Left ventricle myocardium inferior (tissue), 1 donor: ENCODE measurements around the gene SYCN. TPM values are rescaled to one million over a fixed set of nuclear protein-coding genes. Genes with fewer than 3 reads are reported as not detected.

Source experiments
- DNase-seq: peaks from one replicate; pipeline ENCODE4 v3.0.0-alpha.2; 2020
- H3K27ac ChIP-seq: fragments of 200-600 bp; replicated peaks from 2 replicates; pipeline ENCODE4 v1.8.0; 2021
- H3K27me3 ChIP-seq: fragments of 200-600 bp; 2 replicates; pipeline ENCODE4 v1.8.0; 2021; ENCODE audit warnings: low read depth
- H3K36me3 ChIP-seq: fragments of 200-600 bp; 2 replicates; pipeline ENCODE4 v1.8.0; 2021
- H3K4me1 ChIP-seq: fragments of 200-600 bp; 2 replicates; pipeline ENCODE4 v1.8.0; 2021
- H3K4me3 ChIP-seq: fragments of 200-600 bp; 2 replicates; pipeline ENCODE4 v1.8.0; 2021; ENCODE audit warnings: mild to moderate bottlenecking, moderate library complexity
- H3K9me3 ChIP-seq: fragments of 200-600 bp; replicated peaks from 2 replicates; pipeline ENCODE4 v1.8.0; 2021
- CTCF ChIP-seq: fragments of 200-600 bp; IDR thresholded peaks from 2 replicates; pipeline ENCODE4 v1.8.0; 2021; ENCODE audit warnings: antibody characterized with exemption, mild to moderate bottlenecking, borderline replicate concordance
- intact Hi-C: fragments of 100-400 bp; cut with micrococcal nuclease; formaldehyde crosslinking; loops from one replicate; pipeline ENCODE4 v1.11.0; 2022
- total RNA-seq: library from RNA; stranded (reverse); fragmentation: NEBNext Ultra II Directional; extraction: Animal tissue kit (Norgen Biotek cat#: 25700); gene quantifications from one replicate; pipeline ENCODE4 v1.2.1, GENCODE V29; 2021
- donor health status: DM: no; HTN: yes; CAD: no; lungs with severe emphysema.

The SYCN gene
- total RNA-seq, 1 donor from 2014 or later, result not detected

GRCh38 chr19:39240421-39240820 lies 36.4 kb upstream of the SYCN start:
- no peaks in the 10 kb centered on the region for H3K36me3 ChIP-seq
- no peaks in the 10 kb centered on the region for H3K9me3 ChIP-seq
- no peak for TF ChIP-seq CTCF
- H3K4me1 ChIP-seq, result no peaks in the 10 kb centered on the region
- no peak for DNase-seq
- no peak overlapping the region for H3K4me3 ChIP-seq
- peaks cover 88% of the 10 kb centered on the region for H3K27me3 ChIP-seq
- intact Hi-C loops, result no loop called here
- no peak overlapping the region for H3K27ac ChIP-seq

- Histone ChIP-seq H3K36me3 (no peaks in the 10 kb centered on the region), H3K27ac (no peak overlapping the region), H3K4me1 (no peaks in the 10 kb centered on the region), H3K4me3 (no peak overlapping the region), H3K27me3 (peaks cover 91% of the 10 kb centered on the region), H3K9me3 (no peaks in the 10 kb centered on the region)
- intact Hi-C loops, result no loop called here
- no peak for TF ChIP-seq CTCF
- DNase-seq, result no peak
Measured at GRCh38 chr19:39238944-39239343, 34.9 kb upstream of the SYCN start.

- intact Hi-C loops, result no loop called here
- Histone ChIP-seq H3K27me3 (peaks cover 91% of the 10 kb centered on the region), H3K4me1 (no peaks in the 10 kb centered on the region), H3K9me3 (no peaks in the 10 kb centered on the region), H3K36me3 (no peaks in the 10 kb centered on the region), H3K27ac (no peak overlapping the region), H3K4me3 (no peak overlapping the region)
- DNase-seq, result no peak
- TF ChIP-seq CTCF, result no peak
Measured at GRCh38 chr19:39238209-39238608, 34.1 kb upstream of the SYCN start.

- no peak for DNase-seq
- no peak for TF ChIP-seq CTCF
- H3K27ac ChIP-seq, result no peak overlapping the region
- H3K27me3 ChIP-seq, result peaks cover 93% of the 10 kb centered on the region
- no peaks in the 10 kb centered on the region for H3K9me3 ChIP-seq
- intact Hi-C loops, result no loop called here
- no peak overlapping the region for H3K4me3 ChIP-seq
- H3K4me1 ChIP-seq, result no peaks in the 10 kb centered on the region
- no peaks in the 10 kb centered on the region for H3K36me3 ChIP-seq
Measured at GRCh38 chr19:39237200-39238184, 33.4 kb upstream of the SYCN start.

- Histone ChIP-seq H3K27ac (no peak overlapping the region), H3K4me1 (no peaks in the 10 kb centered on the region), H3K4me3 (no peak overlapping the region), H3K9me3 (no peaks in the 10 kb centered on the region), H3K27me3 (peaks cover 99% of the 10 kb centered on the region), H3K36me3 (no peaks in the 10 kb centered on the region)
- no peak for DNase-seq
- no peak for TF ChIP-seq CTCF
- intact Hi-C loops, result no loop called here
Measured at GRCh38 chr19:39236527-39236926, 32.5 kb upstream of the SYCN start.
